Activated T-cell treated with anti-CD3 and anti-CD28 coated beads, Interleukin-2, amount 50 U/mL, for 24 hours (primary cell): ENCODE data around the gene PASK.
A peak's percentile ranks its signal among the peaks of the same experiment; 100 is the strongest.
"Not testable (repeated sequence)": the region's sequence is repeated elsewhere in the genome, so short reads cannot be mapped to it uniquely, and the experiment has no call there.

Experiments used
- DNase-seq: peaks from one replicate; pipeline ENCODE4 v3.0.0-alpha.2; 2020
- H3K27ac Mint-ChIP-seq: 2 replicates; pipeline ENCODE4 v1.8.0; 2020; ENCODE audit warnings: mild to moderate bottlenecking, mixed read lengths
- H3K27me3 Mint-ChIP-seq: 2 replicates; pipeline ENCODE4 v1.8.0; 2020; ENCODE audit warnings: mixed read lengths
- H3K36me3 Mint-ChIP-seq: 2 replicates; pipeline ENCODE4 v1.8.0; 2020; ENCODE audit warnings: low read depth, mixed read lengths
- H3K4me1 Mint-ChIP-seq: 2 replicates; pipeline ENCODE4 v1.8.0; 2020; ENCODE audit warnings: low read depth, mixed read lengths
- H3K4me3 Mint-ChIP-seq: 2 replicates; pipeline ENCODE4 v1.8.0; 2020; ENCODE audit warnings: mild to moderate bottlenecking, moderate library complexity, mixed read lengths
- H3K9me3 Mint-ChIP-seq: 2 replicates; pipeline ENCODE4 v1.8.0; 2020; ENCODE audit warnings: mixed read lengths

Gene PASK

GRCh38 chr2:241104611-241105010 lies 44.7 kb downstream of the PASK start:
- not testable (repeated sequence) for H3K27me3 Mint-ChIP-seq, H3K9me3 Mint-ChIP-seq, H3K4me3 Mint-ChIP-seq, DNase-seq
- H3K27ac Mint-ChIP-seq = peak overlapping the region; percentile 98
- H3K36me3 Mint-ChIP-seq = peaks cover 82% of the 10 kb centered on the region
- H3K4me1 Mint-ChIP-seq = peaks cover 76% of the 10 kb centered on the region

- Mint-ChIP-seq H3K36me3 (peaks cover 85% of the 10 kb centered on the region), H3K27ac (peak overlapping the region; percentile 98), H3K27me3 (no peaks in the 10 kb centered on the region), H3K9me3 (no peaks in the 10 kb centered on the region), H3K4me3 (peak overlapping the region; percentile 97), H3K4me1 (peaks cover 77% of the 10 kb centered on the region)
- no peak for DNase-seq
Measured at GRCh38 chr2:241103176-241103595, 46.1 kb downstream of the PASK start.

- peaks cover 77% of the 10 kb centered on the region for H3K4me1 Mint-ChIP-seq
Measured at GRCh38 chr2:241102239-241102803, 47.0 kb downstream of the PASK start, which contains the start of gene MTERF4. TSS of gene MTERF4 (minus strand) at chr2:241102287. CDS start at chr2:241102273, 14 bp downstream.

GRCh38 chr2:241099246-241099645 lies 50.0 kb downstream of the PASK start:
- Mint-ChIP-seq H3K4me1 (peaks cover 79% of the 10 kb centered on the region), H3K27ac (peak overlapping the region; percentile 98), H3K4me3 (peak overlapping the region; percentile 20), H3K36me3 (peaks cover 90% of the 10 kb centered on the region), H3K9me3 (no peaks in the 10 kb centered on the region), H3K27me3 (no peaks in the 10 kb centered on the region)
- DNase-seq = no peak

More at GRCh38 chr2:241102239-241102803, 47.0 kb downstream of the PASK start, which contains the start of gene MTERF4:
- H3K36me3 Mint-ChIP-seq = peaks cover 85% of the 10 kb centered on the region
- H3K27me3 Mint-ChIP-seq = no peaks in the 10 kb centered on the region
- peak within 1 kb of the TSS; percentile 98 for H3K27ac Mint-ChIP-seq
- H3K4me3 Mint-ChIP-seq = peak within 1 kb of the TSS; percentile 97
- H3K9me3 Mint-ChIP-seq = no peaks in the 10 kb centered on the region
- DNase-seq = peak; percentile 93

GRCh38 chr2:241096979-241097378 lies 52.3 kb downstream of the PASK start:
- Mint-ChIP-seq H3K4me1 (peaks cover 74% of the 10 kb centered on the region), H3K27me3 (no peaks in the 10 kb centered on the region), H3K9me3 (no peaks in the 10 kb centered on the region), H3K4me3 (peak overlapping the region; percentile 46), H3K36me3 (peaks cover 96% of the 10 kb centered on the region), H3K27ac (peak overlapping the region; percentile 98)
- no peak for DNase-seq

- Mint-ChIP-seq H3K4me1 (peaks cover 77% of the 10 kb centered on the region), H3K9me3 (no peaks in the 10 kb centered on the region), H3K27ac (peak overlapping the region; percentile 98), H3K36me3 (peaks cover 97% of the 10 kb centered on the region), H3K4me3 (no peak overlapping the region), H3K27me3 (no peaks in the 10 kb centered on the region)
- no peak for DNase-seq
Measured at GRCh38 chr2:241095594-241096290, 53.5 kb downstream of the PASK start.

GRCh38 chr2:241094924-241095420 lies 54.3 kb downstream of the PASK start:
- Mint-ChIP-seq H3K4me1 (peaks cover 72% of the 10 kb centered on the region), H3K27ac (peak overlapping the region; percentile 98), H3K36me3 (peaks cover 97% of the 10 kb centered on the region), H3K4me3 (no peak overlapping the region), H3K27me3 (no peaks in the 10 kb centered on the region), H3K9me3 (no peaks in the 10 kb centered on the region)
- DNase-seq = no peak

- peak overlapping the region; percentile 98 for H3K27ac Mint-ChIP-seq
Measured at GRCh38 chr2:241094172-241094571, 55.1 kb downstream of the PASK start.

GRCh38 chr2:241093133-241093781 lies 56.0 kb downstream of the PASK start:
- not testable (repeated sequence) for H3K4me3 Mint-ChIP-seq, H3K27me3 Mint-ChIP-seq, H3K9me3 Mint-ChIP-seq, DNase-seq
- Mint-ChIP-seq H3K4me1 (peaks cover 55% of the 10 kb centered on the region), H3K36me3 (peaks cover 96% of the 10 kb centered on the region), H3K27ac (peak overlapping the region; percentile 38)

More at GRCh38 chr2:241094172-241094571, 55.1 kb downstream of the PASK start:
- H3K4me1 Mint-ChIP-seq = peaks cover 64% of the 10 kb centered on the region
- peaks cover 96% of the 10 kb centered on the region for H3K36me3 Mint-ChIP-seq
- DNase-seq = no peak
- no peak overlapping the region for H3K4me3 Mint-ChIP-seq
- H3K27me3 Mint-ChIP-seq = no peaks in the 10 kb centered on the region
- H3K9me3 Mint-ChIP-seq = no peaks in the 10 kb centered on the region

GRCh38 chr2:241092677-241093076 lies 56.6 kb downstream of the PASK start:
- Mint-ChIP-seq H3K36me3 (peaks cover 96% of the 10 kb centered on the region), H3K9me3 (no peaks in the 10 kb centered on the region), H3K4me3 (no peak overlapping the region), H3K27ac (peak overlapping the region; percentile 38), H3K4me1 (peaks cover 51% of the 10 kb centered on the region), H3K27me3 (no peaks in the 10 kb centered on the region)
- no peak for DNase-seq

GRCh38 chr2:241091734-241092445 lies 57.4 kb downstream of the PASK start:
- DNase-seq = peak; percentile 18
- Mint-ChIP-seq H3K36me3 (peaks cover 96% of the 10 kb centered on the region), H3K27me3 (no peaks in the 10 kb centered on the region), H3K4me3 (no peak overlapping the region), H3K27ac (peak overlapping the region; percentile 61), H3K9me3 (no peaks in the 10 kb centered on the region), H3K4me1 (peaks cover 43% of the 10 kb centered on the region)

GRCh38 chr2:241091201-241091600 lies 58.1 kb downstream of the PASK start:
- peak; percentile 20 for DNase-seq
- Mint-ChIP-seq H3K27me3 (no peaks in the 10 kb centered on the region), H3K36me3 (peaks cover 96% of the 10 kb centered on the region), H3K4me3 (no peak overlapping the region), H3K4me1 (peaks cover 36% of the 10 kb centered on the region), H3K27ac (peak overlapping the region; percentile 80), H3K9me3 (peaks cover 3% of the 10 kb centered on the region)

GRCh38 chr2:241088791-241089732 lies 60.2 kb downstream of the PASK start:
- Mint-ChIP-seq H3K4me1 (peaks cover 19% of the 10 kb centered on the region), H3K36me3 (peaks cover 95% of the 10 kb centered on the region), H3K4me3 (no peak overlapping the region), H3K27me3 (no peaks in the 10 kb centered on the region), H3K27ac (peak overlapping the region; percentile 71), H3K9me3 (peaks cover 7% of the 10 kb centered on the region)
- peak; percentile 14 for DNase-seq
